ENCODE measurements around the gene ORAI3. TPM values are rescaled to one million over a fixed set of nuclear protein-coding genes. Genes with fewer than 3 reads are reported as not detected.

The ORAI3 gene
- total and polyA plus RNA-seq, 11 donors: 8.1 to 28.9 (median 11.3) TPM

- ATAC-seq (no peak), DNase-seq (no peak)
- 84 to 94% (median 88%) methylated on average over 6 of the region's 6 CpGs for WGBS, 4 donors
- TF ChIP-seq POLR2A (IDR thresholded peaks at IDR 0.05): no peak
- no peak for TF ChIP-seq CTCF (IDR thresholded peaks at IDR 0.05)
- H3K4me1 ChIP-seq: no peaks in the 10 kb centered on the region
- no peak overlapping the region for H3K4me3 ChIP-seq
- H3K27me3 ChIP-seq: no peaks in the 10 kb centered on the region
- intact Hi-C loops (cut with DNase I): loop anchor here in 1 of 10 donors (10.0 kb wide), 1 partner anchor 168 kb away; the partner anchor contains the start of gene PHKG2
- H3K9me3 ChIP-seq: no peaks in the 10 kb centered on the region
- H3K27ac ChIP-seq: no peak overlapping the region
- H3K36me3 ChIP-seq: no peaks in the 10 kb centered on the region
Observed at GRCh38 chr16:30912794-30913412, 36.0 kb upstream of the ORAI3 start.

- intact Hi-C loops (cut with DNase I): loop anchor here in 1 of 10 donors (10.0 kb wide), 1 partner anchor 170 kb away; the partner anchor contains the start of gene PHKG2
- ATAC-seq (peak in 1 of 4 donors; percentile 11), DNase-seq (no peak)
- Histone ChIP-seq H3K36me3 (no peaks in the 10 kb centered on the region), H3K27me3 (no peaks in the 10 kb centered on the region), H3K27ac (no peak overlapping the region), H3K4me3 (no peak overlapping the region), H3K9me3 (no peaks in the 10 kb centered on the region), H3K4me1 (no peaks in the 10 kb centered on the region)
- TF ChIP-seq CTCF (IDR thresholded peaks at IDR 0.05) (no peak), POLR2A (IDR thresholded peaks at IDR 0.05) (no peak)
- WGBS, 4 donors: 92 to 100% (median 96%) methylated on average over 3 of the region's 3 CpGs
Observed at GRCh38 chr16:30914830-30915229, 34.0 kb upstream of the ORAI3 start.

- H3K27me3 ChIP-seq: no peaks in the 10 kb centered on the region
- ATAC-seq (no peak), DNase-seq (no peak)
- H3K9me3 ChIP-seq: no peaks in the 10 kb centered on the region
- TF ChIP-seq POLR2A (IDR thresholded peaks at IDR 0.05) (no peak), CTCF (IDR thresholded peaks at IDR 0.05) (no peak)
- H3K4me1 ChIP-seq: peaks cover 0 to 13% (median 4%) of the 10 kb centered on the region in 12 donors
- H3K36me3 ChIP-seq: no peaks in the 10 kb centered on the region
- H3K4me3 ChIP-seq: no peak overlapping the region
- H3K27ac ChIP-seq: no peak overlapping the region
- WGBS, 4 donors: 85 to 95% (median 88%) methylated on average over 1 of the region's 1 CpG
- intact Hi-C loops (cut with DNase I): loop anchor here in 1 of 10 donors (10.0 kb wide), 1 partner anchor 174 kb away; the partner anchor contains the start of gene PHKG2
Observed at GRCh38 chr16:30918614-30919013, 30.3 kb upstream of the ORAI3 start.

GRCh38 chr16:30920891-30921290 lies 28.0 kb upstream of the ORAI3 start:
- DNase-seq (no peak), ATAC-seq (no peak)
- H3K4me3 ChIP-seq: no peak overlapping the region
- intact Hi-C loops (cut with DNase I): loop anchor here in 9 of 10 donors (1.0 to 5.0 kb wide), 5 partner anchors 46 to 264 kb away; partner anchors contain the start of gene FBRS (in 1 of the 9)
- no peak for TF ChIP-seq CTCF (IDR thresholded peaks at IDR 0.05)
- TF ChIP-seq POLR2A (IDR thresholded peaks at IDR 0.05): no peak
- H3K27ac ChIP-seq: peak overlapping the region in 2 of 12 donors; percentile 92 to 94
- peaks cover 0 to 22% (median 9%) of the 10 kb centered on the region in 12 donors for H3K4me1 ChIP-seq
- H3K9me3 ChIP-seq: no peaks in the 10 kb centered on the region
- 54 to 68% (median 59%) methylated on average over 2 of the region's 2 CpGs for WGBS, 4 donors
- no peaks in the 10 kb centered on the region for H3K36me3 ChIP-seq
- H3K27me3 ChIP-seq: no peaks in the 10 kb centered on the region
